Measurements from ENCODE around the gene KCNK3.

Gene KCNK3

GRCh38 chr2:26692897-26693849, 651 bp downstream of the KCNK3 start:
- DNase-seq, result peak; percentile 25

- DNase-seq, result no peak
Measured at GRCh38 chr2:26694001-26694400, 1.5 kb downstream of the KCNK3 start.

- DNase-seq, result no peak
Measured at GRCh38 chr2:26696351-26696816, 3.9 kb downstream of the KCNK3 start.

GRCh38 chr2:26697425-26697824, 4.9 kb downstream of the KCNK3 start:
- DNase-seq, result no peak

GRCh38 chr2:26699295-26699694, 6.8 kb downstream of the KCNK3 start:
- DNase-seq, result no peak

- no peak for DNase-seq
Measured at GRCh38 chr2:26700078-26700477, 7.6 kb downstream of the KCNK3 start.

GRCh38 chr2:26701596-26701995, 9.1 kb downstream of the KCNK3 start:
- DNase-seq, result no peak

GRCh38 chr2:26702025-26702424, 9.5 kb downstream of the KCNK3 start:
- no peak for DNase-seq

GRCh38 chr2:26704441-26704977, 12.0 kb downstream of the KCNK3 start:
- no peak for DNase-seq

GRCh38 chr2:26705126-26705525, 12.6 kb downstream of the KCNK3 start:
- DNase-seq, result no peak

- no peak for DNase-seq
Measured at GRCh38 chr2:26706093-26706492, 13.6 kb downstream of the KCNK3 start.

GRCh38 chr2:26706616-26707473, 14.3 kb downstream of the KCNK3 start:
- DNase-seq, result no peak

GRCh38 chr2:26707747-26708146, 15.2 kb downstream of the KCNK3 start:
- no peak for DNase-seq

- DNase-seq, result no peak
Measured at GRCh38 chr2:26708457-26708856, 15.9 kb downstream of the KCNK3 start.

- DNase-seq, result no peak
Measured at GRCh38 chr2:26709323-26710110, 17.0 kb downstream of the KCNK3 start.

- DNase-seq, result no peak
Measured at GRCh38 chr2:26710145-26710544, 17.6 kb downstream of the KCNK3 start.

GRCh38 chr2:26710743-26711456, 18.4 kb downstream of the KCNK3 start:
- no peak for DNase-seq

- DNase-seq, result peak; percentile 40
Measured at GRCh38 chr2:26711457-26712161, 19.1 kb downstream of the KCNK3 start.

- DNase-seq, result peak; percentile 92
Measured at GRCh38 chr2:26712486-26713465, 20.3 kb downstream of the KCNK3 start.

All from DMS79 (cell line).